Measurements from ENCODE around the gene PLA2G4F. TPM values are rescaled to one million over a fixed set of nuclear protein-coding genes. Genes with fewer than 3 reads are reported as not detected.

The PLA2G4F gene
- total RNA-seq, 2 experiments from 2014 or later, result not detected

GRCh38 chr15:42111924-42112323 lies 44.5 kb downstream of the PLA2G4F start:
- intact Hi-C loops (cut with DNase I, micrococcal nuclease), result no loop called here
- ATAC-seq (ENCODE audit: poor library complexity) (no peak), DNase-seq (no peak)
- no peaks in the 10 kb centered on the region for H3K36me3 ChIP-seq (ENCODE audit: insufficient read depth, low read length)
- Mint-ChIP-seq H3K4me3 (no peak overlapping the region), H3K27me3 (peaks cover 21% of the 10 kb centered on the region), H3K36me3 (ENCODE audit: low read depth) (no peaks in the 10 kb centered on the region), H3K9me3 (no peaks in the 10 kb centered on the region), H3K4me1 (ENCODE audit: low read depth) (peaks cover 6% of the 10 kb centered on the region), H3K27ac (no peak overlapping the region)
- no peaks in the 10 kb centered on the region for H3K27me3 ChIP-seq (ENCODE audit: control insufficient read depth in 1 of 2, insufficient read depth in 2 of 2, low read length in 2 of 2)
- peaks cover 0 to 4% of the 10 kb centered on the region in 2 experiments for H3K9me3 ChIP-seq (ENCODE audit: control insufficient read depth in 1 of 2, insufficient read depth in 1 of 2, low read length in 2 of 2)
- peaks cover 2% of the 10 kb centered on the region for H3K4me1 ChIP-seq (ENCODE audit: insufficient read depth, low read length)
- ChIA-PET CTCF (no interaction called here), POLR2A (no interaction called here)
- TF ChIP-seq CTCF (IDR thresholded peaks at IDR 0.05), result no peak
- H3K4me3 ChIP-seq (ENCODE audit: low read length), result no peak overlapping the region
- H3K27ac ChIP-seq (ENCODE audit: low read depth in 1 of 2, low read length in 2 of 2), result no peak overlapping the region

GRCh38 chr15:42110367-42110766 lies 46.1 kb downstream of the PLA2G4F start:
- no peak for TF ChIP-seq CTCF (IDR thresholded peaks at IDR 0.05)
- Mint-ChIP-seq H3K4me3 (no peak overlapping the region), H3K9me3 (no peaks in the 10 kb centered on the region), H3K27me3 (peaks cover 25% of the 10 kb centered on the region), H3K36me3 (ENCODE audit: low read depth) (no peaks in the 10 kb centered on the region), H3K4me1 (ENCODE audit: low read depth) (peaks cover 6% of the 10 kb centered on the region), H3K27ac (no peak overlapping the region)
- intact Hi-C loops (cut with DNase I, micrococcal nuclease), result no loop called here
- H3K4me3 ChIP-seq (ENCODE audit: low read length), result no peak overlapping the region
- H3K9me3 ChIP-seq (ENCODE audit: control insufficient read depth in 1 of 2, insufficient read depth in 1 of 2, low read length in 2 of 2), result peaks cover 0 to 4% of the 10 kb centered on the region in 2 experiments
- peaks cover 2% of the 10 kb centered on the region for H3K4me1 ChIP-seq (ENCODE audit: insufficient read depth, low read length)
- ChIA-PET CTCF (no interaction called here), POLR2A (no interaction called here)
- H3K36me3 ChIP-seq (ENCODE audit: insufficient read depth, low read length), result no peaks in the 10 kb centered on the region
- no peak overlapping the region for H3K27ac ChIP-seq (ENCODE audit: low read depth in 1 of 2, low read length in 2 of 2)
- DNase-seq, result no peak
- ATAC-seq (ENCODE audit: poor library complexity), result no peak
- no peaks in the 10 kb centered on the region for H3K27me3 ChIP-seq (ENCODE audit: control insufficient read depth in 1 of 2, insufficient read depth in 2 of 2, low read length in 2 of 2)

GRCh38 chr15:42108806-42109205 lies 47.6 kb downstream of the PLA2G4F start:
- POLR2A ChIA-PET, result no interaction called here
- peaks cover 2% of the 10 kb centered on the region for H3K4me1 ChIP-seq (ENCODE audit: insufficient read depth, low read length)
- H3K27me3 ChIP-seq (ENCODE audit: control insufficient read depth in 1 of 2, insufficient read depth in 2 of 2, low read length in 2 of 2), result no peaks in the 10 kb centered on the region
- H3K36me3 ChIP-seq (ENCODE audit: insufficient read depth, low read length), result no peaks in the 10 kb centered on the region
- TF ChIP-seq CTCF (IDR thresholded peaks at IDR 0.05), result no peak
- CTCF ChIA-PET, result no interaction called here
- no peak overlapping the region for H3K27ac ChIP-seq (ENCODE audit: low read depth in 1 of 2, low read length in 2 of 2)
- H3K27ac Mint-ChIP-seq, result no peak overlapping the region
- intact Hi-C loops (cut with DNase I, micrococcal nuclease), result no loop called here
- H3K4me3 Mint-ChIP-seq, result no peak overlapping the region
- H3K4me3 ChIP-seq (ENCODE audit: low read length), result no peak overlapping the region
- peaks cover 25% of the 10 kb centered on the region for H3K27me3 Mint-ChIP-seq
- peaks cover 0 to 4% of the 10 kb centered on the region in 2 experiments for H3K9me3 ChIP-seq (ENCODE audit: control insufficient read depth in 1 of 2, insufficient read depth in 1 of 2, low read length in 2 of 2)
- no peak for DNase-seq
- no peaks in the 10 kb centered on the region for H3K36me3 Mint-ChIP-seq (ENCODE audit: low read depth)
- no peak for ATAC-seq (ENCODE audit: poor library complexity)
- H3K4me1 Mint-ChIP-seq (ENCODE audit: low read depth), result peaks cover 6% of the 10 kb centered on the region
- H3K9me3 Mint-ChIP-seq, result no peaks in the 10 kb centered on the region

Measured in CD4-positive, alpha-beta T cell (primary cell).